HCT116 (cell line): ENCODE data around the gene SLC16A5.

Experiments used
- ELF1 ChIP-seq: IDR thresholded peaks from 2 replicates; pipeline ENCODE4 v1.6.1; 2012; ENCODE audit warnings: low read depth, borderline replicate concordance
- EZH2 ChIP-seq: fragments of 200-600 bp; sonication (generic); IDR thresholded peaks from 2 replicates; pipeline ENCODE4 v1.6.1; 2017; ENCODE audit warnings: antibody characterized with exemption, mixed run types
- EZH2phosphoT487 ChIP-seq: fragments of 200-600 bp; IDR thresholded peaks from 2 replicates; pipeline ENCODE4 v1.6.1; 2018; ENCODE audit warnings: antibody characterized with exemption, borderline replicate concordance
- POLR2A ChIP-seq: IDR thresholded peaks from 2 replicates; pipeline ENCODE4 v1.7.0; 2011; ENCODE audit warnings: borderline replicate concordance; ENCODE audit not compliant: insufficient read depth, insufficient read length; ENCODE audit errors: extremely low read depth
- POLR2AphosphoS5 ChIP-seq: IDR thresholded peaks from 2 replicates; pipeline ENCODE4 v1.6.1; 2011; ENCODE audit warnings: mild to moderate bottlenecking, low read depth, low read length, moderate library complexity
- SIN3A ChIP-seq: IDR thresholded peaks from 2 replicates; pipeline ENCODE4 v1.6.1; 2012; ENCODE audit warnings: low read depth
- SP1 ChIP-seq: IDR thresholded peaks from 2 replicates; pipeline ENCODE4 v1.6.1; 2012; ENCODE audit warnings: low read depth
- YY1 ChIP-seq: IDR thresholded peaks from 2 replicates; pipeline ENCODE4 v1.6.1; 2011; ENCODE audit warnings: low read length, low read depth, moderate library complexity, mild to moderate bottlenecking; ENCODE audit not compliant: insufficient replicate concordance; ENCODE audit errors: extremely low read depth
- TF ChIP-seq, protein P1 (sequence below): IDR thresholded peaks from 2 replicates; pipeline ENCODE4 v1.6.1; 2012
- TF ChIP-seq, protein P2 (sequence below), 3 experiments: fragments of 200-600 bp in 1 of 3; sonication (generic) in 1 of 3; IDR thresholded peaks in 2 of 3; conservative IDR thresholded peaks in 1 of 3; 2 replicates each; pipeline ENCODE4 v1.5.1; 2012 to 2017; ENCODE audit warnings: low read depth in 2 of 3, low read length in 2 of 3, antibody characterized with exemption in 1 of 3, borderline replicate concordance in 1 of 3, control low read depth in 1 of 3, mild to moderate bottlenecking in 1 of 3, mixed read lengths in 1 of 3, mixed run types in 1 of 3, moderate library complexity in 1 of 3; ENCODE audit not compliant: insufficient read depth in 1 of 3

DNA sequence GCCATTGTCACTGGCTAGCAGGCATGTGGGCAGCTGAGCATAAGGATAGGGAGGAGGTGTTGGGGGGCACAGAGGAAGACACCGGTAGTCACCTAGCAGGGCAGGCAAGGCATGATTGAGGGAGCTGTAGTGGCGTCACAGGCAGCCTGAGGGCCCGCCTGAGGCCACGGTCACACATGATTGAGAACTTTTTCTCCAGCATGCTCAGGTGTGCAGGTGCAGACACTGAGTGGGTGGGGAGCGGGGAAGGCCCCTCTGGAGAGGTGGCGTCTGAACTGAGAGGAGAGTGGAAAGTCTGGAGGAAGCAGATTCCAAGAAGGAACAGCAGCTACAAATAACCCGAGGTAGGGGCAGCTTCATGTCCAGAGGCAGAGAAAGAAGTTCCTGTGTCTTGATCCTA, 11.1 kb downstream of the SLC16A5 start:
- no peak for TF ChIP-seq YY1
- TF ChIP-seq SP1: no peak
- TF ChIP-seq, protein P1, sequence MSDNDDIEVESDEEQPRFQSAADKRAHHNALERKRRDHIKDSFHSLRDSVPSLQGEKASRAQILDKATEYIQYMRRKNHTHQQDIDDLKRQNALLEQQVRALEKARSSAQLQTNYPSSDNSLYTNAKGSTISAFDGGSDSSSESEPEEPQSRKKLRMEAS: no peak
- TF ChIP-seq EZH2phosphoT487: no peak
- no peak for TF ChIP-seq ELF1
- TF ChIP-seq, protein P2, sequence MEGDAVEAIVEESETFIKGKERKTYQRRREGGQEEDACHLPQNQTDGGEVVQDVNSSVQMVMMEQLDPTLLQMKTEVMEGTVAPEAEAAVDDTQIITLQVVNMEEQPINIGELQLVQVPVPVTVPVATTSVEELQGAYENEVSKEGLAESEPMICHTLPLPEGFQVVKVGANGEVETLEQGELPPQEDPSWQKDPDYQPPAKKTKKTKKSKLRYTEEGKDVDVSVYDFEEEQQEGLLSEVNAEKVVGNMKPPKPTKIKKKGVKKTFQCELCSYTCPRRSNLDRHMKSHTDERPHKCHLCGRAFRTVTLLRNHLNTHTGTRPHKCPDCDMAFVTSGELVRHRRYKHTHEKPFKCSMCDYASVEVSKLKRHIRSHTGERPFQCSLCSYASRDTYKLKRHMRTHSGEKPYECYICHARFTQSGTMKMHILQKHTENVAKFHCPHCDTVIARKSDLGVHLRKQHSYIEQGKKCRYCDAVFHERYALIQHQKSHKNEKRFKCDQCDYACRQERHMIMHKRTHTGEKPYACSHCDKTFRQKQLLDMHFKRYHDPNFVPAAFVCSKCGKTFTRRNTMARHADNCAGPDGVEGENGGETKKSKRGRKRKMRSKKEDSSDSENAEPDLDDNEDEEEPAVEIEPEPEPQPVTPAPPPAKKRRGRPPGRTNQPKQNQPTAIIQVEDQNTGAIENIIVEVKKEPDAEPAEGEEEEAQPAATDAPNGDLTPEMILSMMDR (IDR thresholded peaks at IDR 0.05 in 2 of 3, conservative IDR thresholded peaks at IDR 0.05 in 1 of 3; ENCODE audit: borderline replicate concordance in 1 of 3, insufficient read depth in 1 of 3, low read depth in 2 of 3, low read length in 2 of 3): no peak
- TF ChIP-seq POLR2A: no peak
- TF ChIP-seq EZH2: no peak
- no peak for TF ChIP-seq SIN3A
- no peak for TF ChIP-seq POLR2AphosphoS5
